KG1 (cell line): ENCODE measurements around the gene NUDT16L1.

Experiments
- DNase-seq: peaks from one replicate; lab custom pipeline; 2025; lab: John Stamatoyannopoulos, UW

Gene NUDT16L1

DNA sequence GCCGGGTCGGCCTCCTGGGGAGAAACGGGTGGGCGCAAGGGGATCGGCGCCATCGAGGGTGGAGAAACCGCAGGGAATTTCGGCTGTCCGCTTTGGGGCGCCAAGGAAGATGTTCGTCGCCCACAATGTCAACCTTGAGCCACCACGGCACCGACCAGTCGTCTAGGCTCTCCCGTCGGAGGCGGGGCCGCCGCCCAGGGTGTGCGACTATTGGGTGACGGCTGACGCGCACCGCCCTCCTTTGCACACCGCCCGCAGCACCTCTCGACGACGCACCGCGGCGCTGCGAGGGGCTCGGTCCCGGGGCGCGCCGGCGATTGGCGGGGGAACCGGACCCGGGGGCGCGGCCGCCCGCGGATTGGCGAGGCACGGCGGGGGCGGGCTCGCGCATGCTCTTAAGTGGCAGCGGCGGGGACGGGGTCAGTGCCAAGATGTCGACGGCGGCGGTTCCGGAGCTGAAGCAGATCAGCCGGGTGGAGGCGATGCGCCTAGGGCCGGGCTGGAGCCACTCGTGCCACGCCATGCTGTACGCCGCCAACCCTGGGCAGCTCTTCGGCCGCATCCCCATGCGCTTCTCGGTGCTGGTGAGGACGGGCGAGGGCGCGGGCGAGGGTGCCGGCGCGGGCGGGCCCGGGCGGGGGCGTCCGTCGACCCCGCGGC lies at the start of gene NUDT16L1:
Gene NUDT16L1, plus strand, starts transcription at position 267 of the 660 bp plus-strand sequence. Its CDS starts 165 bp downstream, at position 432.
- DNase-seq: peak; percentile 83

DNA sequence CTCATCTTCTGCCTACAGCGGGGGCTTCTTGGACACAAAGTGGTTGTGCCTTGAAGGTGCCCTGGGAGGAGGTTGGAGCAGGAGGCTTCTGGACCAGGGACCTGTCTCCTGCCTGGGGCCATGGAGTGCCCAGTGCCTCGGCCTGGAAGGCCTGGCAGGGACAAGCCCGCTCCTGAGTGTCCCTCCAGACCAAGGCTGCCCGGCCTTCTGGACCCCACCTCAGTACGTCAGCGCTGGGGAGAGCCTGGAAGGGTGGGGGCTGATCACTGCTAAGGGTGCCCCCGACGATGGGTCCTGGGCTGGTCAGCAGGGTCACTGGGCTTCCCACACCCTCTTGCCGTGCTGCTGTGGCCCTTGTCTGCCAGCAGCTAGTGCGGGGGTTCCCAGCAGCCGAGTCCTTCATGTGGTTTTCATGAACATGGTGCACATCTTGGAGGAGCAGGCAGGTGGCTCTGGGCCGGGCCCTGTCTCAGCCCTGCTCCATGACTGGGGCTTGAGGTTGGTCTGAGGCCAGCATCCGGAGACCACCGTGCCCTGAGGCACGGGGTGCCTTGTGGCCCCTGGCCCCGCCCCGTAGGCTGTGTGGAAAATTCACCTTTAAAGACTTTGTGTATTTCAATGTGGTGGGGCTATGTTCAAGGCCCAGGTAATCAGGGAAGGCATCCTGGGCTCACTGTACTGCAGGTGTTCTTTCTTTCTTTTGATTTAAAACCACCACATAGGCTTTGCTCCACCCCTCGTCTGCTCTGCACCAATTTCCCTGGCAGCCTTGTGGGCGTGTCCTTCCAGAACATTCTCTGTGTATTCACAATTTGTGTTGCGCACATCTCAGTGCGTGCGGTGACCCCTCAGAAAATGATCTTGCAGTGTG lies 46.4 kb upstream of the NUDT16L1 start:
- no peak for DNase-seq

DNA sequence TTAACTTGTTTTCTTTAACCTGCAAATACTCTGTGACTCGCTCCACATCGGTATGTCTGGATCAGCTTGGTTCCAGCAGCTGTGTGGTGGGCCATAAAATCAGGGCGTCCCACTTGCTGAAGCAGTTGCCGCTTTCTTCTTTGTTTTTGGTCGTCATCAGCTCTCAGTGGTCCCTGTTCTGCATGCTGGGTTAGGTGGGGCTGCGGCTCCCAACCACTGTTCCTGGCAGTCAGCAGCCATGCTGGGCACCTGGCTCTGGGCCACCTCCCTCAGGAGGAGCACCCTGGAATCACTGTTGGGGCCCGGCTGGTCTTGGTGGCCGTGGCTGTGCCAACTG lies 45.8 kb upstream of the NUDT16L1 start:
- DNase-seq: no peak

DNA sequence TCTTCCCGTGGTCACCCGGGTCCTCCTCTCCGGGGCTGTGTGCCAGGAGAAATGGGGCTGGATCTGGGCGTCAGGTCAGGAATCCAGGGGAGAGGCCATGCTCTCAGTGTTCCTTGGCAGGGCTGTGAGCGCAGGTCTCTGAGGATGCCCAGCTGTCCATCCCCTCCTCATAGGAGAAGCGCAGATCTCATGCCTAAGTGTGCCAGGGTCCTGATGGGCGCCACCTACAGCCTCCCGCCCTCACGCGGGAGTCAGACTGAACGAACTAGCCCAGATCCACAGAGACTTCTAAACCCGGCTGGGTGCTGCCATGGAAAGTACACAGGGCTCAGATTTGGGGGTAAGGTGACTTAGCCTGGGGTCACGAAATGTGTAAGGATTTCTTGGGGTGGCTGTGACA lies 44.4 kb upstream of the NUDT16L1 start:
- no peak for DNase-seq

DNA sequence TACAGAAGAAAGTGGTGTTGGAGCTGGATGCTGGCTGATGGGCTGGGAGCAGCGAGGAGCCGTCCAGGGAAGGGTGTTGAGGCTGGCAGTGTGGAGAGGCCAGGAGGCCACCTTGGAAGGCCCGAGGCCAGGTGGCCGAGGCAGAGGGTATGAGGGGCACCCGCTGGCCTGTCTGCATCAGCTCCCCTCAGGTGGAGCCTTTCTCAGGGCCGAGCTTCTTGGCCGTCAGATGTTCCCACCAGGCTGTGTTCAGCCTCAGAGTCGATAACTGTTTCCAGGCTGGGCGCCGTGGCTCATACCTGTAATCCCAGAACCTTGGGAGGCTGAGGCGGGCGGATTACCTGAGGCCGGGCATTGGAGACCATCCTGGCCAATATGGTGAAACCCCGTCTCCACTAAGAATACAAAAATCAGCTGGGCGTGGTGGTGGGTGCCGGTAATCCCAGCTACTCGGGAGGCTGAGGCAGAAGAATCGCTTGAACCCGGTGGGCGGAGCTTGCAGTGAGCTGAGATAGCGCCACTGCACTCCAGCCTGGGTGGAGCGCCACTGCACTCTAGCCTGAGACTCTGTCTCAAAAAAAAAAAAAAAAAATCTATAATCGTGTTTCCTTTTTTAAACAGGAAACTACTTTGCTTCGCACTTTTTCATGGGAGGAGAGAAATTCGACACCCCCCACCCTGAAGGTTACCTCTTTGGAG lies 43.5 kb upstream of the NUDT16L1 start:
- no peak for DNase-seq

DNA sequence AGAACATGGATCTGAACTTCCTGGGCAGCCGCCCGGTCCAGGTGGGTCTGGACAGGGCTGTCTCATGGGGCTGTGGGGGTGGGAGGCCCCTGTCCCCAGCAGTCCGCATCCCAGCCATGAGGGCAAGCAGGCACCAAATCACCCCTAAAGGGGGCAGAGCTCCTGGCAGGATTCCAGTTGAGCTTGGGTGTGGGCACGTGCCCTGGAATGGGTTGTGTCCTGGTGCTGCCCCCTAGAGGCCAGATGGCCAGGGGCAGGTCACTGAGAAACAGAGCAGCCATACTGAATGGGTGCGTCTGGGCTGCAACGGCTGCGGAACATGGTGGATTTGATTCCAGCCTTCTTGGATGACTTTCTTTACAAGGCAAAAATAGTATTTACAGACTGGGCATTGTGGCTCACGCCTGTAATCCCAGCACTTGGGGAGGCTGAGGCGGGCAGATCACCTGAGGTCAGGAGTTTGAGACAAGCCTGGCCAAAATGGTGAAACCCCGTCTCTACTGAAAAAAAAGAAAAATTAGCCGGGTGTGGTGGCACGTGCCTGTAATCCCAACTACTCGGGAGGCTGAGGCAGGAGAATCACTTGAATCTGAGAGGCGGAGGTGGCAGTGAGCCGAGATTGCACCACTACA lies 42.8 kb upstream of the NUDT16L1 start:
- DNase-seq: peak; percentile 59

DNA sequence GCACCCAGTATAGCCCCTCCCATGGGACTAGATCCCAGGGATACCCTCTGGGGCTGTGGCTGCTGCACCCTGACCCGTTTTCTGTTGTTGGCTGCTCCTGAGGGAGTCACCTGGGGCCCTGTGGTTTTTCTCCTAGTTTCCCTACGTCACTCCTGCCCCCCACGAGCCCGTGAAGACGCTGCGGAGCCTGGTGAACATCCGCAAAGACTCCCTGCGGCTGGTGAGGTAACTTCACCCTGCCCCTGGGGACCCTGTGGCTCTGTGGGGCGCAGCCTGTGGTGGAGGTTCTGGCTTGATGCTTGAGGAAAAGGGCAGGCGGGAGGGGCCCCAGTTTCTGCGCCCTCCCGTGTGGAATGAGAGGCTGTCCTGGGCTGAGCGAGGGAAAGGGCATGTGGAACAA lies 41.5 kb upstream of the NUDT16L1 start:
- DNase-seq: no peak

DNA sequence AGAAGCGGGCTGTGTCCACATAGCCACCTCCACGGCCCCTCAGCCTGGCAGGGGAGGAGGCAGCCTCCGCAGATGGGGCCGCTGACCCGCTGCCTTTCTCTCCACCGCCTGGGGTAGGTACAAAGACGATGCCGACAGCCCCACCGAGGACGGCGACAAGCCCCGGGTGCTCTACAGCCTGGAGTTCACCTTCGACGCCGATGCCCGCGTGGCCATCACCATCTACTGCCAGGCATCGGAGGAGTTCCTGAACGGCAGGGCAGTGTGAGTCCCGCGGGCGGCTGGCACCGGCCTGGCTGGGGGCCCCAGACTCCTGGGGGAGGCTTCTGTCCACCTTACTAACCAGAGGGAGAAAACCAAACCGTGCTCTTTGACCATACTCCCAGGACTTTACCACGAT lies 40.8 kb upstream of the NUDT16L1 start:
- DNase-seq: no peak

DNA sequence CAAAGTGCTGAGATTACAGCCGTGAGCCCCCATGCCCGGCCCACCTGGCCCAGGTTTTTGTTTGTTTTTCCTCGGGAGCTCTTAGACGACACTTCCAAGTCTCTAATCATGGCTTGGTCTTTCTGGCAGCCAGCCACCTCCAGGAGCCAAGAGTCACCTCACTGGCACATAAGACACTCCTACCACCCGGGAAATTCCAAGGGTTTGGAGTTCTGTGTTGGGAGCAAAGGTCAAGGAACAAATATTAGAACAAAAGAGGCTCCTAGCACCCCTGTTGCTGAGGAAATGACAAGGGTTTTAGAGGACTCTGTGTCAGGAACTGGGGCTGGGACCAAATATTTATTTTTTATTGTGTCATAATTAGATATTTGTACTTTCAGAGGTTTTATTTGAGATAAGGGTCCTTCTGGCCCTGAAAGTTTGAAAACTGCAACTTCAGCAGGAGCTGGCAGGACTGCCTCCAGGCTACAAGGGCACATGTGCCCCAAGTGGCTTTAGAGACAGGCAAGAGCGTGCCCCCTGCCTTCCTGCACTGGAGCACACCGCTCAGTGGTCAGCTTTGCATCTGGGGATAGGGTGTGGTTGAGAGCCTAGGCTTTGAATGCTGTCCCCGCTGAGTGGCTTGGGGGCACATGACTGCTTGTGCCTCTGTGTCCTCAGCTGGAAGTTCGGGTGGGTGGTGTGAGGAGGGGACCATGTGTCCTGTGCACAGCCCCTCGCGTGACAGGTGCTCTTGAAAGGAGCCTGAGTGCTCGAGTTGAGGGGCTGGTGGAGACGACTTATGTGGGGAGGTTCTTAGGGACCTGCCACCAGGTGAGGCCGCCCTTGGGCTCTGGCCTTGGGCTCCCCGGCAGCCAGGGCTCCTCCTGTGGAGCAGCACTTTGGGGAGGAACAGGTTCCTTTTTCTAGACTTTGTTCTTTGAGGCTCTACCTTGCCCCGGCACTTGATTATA lies 39.1 kb upstream of the NUDT16L1 start:
- no peak for DNase-seq

DNA sequence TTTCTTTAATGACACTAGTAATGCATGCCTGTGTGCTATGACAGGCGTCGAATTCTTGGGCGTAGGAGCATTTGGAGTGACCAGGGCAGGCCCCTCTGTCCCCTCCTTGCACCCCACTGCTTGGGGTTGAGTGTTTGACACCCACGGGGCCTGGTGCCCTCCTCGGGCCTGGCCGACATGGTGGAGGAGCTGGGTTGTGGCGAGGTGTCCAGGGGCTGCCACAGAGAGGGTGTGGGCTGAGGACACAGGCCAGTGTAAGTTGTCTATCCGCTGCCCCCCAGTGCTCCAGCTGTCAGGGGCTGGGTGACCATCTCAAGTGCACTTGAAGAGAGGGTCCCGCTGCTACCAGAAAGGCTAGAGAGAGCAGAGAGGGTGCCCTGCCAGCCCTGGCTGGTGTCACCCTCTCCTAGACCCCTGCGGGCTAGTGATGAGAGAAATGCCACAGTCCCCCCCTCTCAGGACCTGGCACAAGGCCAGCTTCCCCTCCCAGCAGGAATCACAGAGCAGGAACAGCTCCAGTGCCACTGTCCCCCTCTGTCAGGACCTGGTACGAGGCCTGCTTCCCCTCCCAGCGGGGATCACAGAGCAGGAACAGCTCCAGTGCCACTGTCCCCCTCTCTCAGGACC lies 38.3 kb upstream of the NUDT16L1 start:
- DNase-seq: no peak

DNA sequence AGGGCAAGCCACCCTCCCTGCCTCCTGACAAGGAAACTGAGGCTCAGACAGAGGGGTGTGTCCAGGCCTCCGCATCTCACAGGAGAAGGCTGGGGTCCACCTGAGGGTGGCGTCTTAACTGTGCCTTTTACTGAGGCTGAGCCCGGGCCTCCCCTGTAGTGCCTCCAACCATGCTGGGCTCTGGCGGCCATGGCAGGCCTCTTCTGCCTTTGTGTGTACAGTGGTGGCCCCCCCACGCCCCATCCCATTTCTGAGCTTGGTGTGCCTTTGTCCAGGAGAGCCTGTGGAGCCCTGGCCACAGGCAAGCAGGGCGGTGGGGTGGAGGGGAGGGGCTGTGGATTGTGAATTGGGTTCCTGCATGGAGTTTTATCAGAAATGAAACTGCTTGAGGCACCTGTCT lies 37.6 kb upstream of the NUDT16L1 start:
- DNase-seq: no peak

DNA sequence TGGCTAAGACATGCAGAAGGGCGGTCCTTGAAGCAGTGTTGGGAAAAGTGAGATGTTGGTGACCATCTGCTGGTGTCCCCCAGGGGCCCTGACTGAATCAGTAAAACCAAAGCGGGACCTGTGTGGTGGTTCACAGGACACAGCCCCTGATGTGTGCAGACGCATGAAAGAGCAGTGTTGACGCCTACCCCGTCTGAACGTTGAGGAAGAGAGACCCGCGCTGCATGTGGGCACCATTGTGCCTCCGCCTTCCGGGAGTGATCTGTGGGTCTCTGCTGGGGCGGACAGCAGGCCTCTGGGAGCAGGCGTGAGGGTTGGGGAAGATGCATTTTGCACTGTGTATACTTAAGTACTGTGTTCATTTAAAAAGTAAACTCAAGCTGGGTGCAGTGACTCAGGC lies 37.1 kb upstream of the NUDT16L1 start:
- DNase-seq: no peak

DNA sequence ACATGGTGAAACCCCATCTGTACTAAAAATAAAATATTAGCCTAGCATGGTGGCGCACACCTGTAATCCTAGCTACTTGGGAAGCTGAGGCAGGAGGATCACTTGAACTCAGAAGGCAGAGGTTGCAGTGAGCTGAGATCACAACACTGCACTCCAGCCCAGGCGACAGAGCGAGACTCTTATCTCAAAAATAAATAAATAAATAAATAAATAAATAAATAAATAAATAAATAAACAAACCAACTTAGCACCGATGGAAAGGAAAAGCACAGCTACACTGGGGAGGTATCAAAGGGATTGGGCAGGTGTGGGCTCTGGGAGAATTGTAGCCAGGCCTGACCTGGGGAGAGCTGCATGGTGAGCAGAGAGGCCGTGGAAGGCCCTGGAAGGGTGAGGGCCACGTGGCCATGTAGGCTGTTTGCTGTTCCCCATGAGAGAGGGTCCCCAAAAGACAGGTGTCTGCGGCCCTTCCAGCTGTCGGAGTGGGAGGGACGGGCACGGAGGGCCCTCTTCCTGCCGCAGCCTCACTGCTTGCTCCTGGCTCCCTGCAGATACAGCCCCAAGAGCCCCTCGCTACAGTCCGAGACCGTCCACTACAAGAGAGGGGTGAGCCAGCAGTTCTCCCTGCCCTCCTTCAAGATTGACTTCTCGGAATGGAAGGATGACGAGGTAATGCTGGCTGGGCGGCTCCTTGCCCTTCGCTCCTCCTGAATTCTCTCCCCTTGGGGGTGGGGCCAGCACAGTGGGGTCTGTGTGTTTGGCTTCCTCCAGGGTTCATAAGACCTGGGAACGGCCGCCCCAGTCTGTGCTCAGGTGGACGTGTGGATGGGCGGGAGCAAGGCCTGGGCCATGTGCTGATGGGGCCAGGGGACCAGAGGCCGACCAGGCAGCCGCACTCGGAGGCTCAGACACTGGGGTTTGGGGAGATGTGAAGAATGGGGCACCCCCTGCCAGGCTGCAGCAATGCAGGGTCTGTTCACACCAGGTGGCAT lies 36.4 kb upstream of the NUDT16L1 start:
- no peak for DNase-seq

DNA sequence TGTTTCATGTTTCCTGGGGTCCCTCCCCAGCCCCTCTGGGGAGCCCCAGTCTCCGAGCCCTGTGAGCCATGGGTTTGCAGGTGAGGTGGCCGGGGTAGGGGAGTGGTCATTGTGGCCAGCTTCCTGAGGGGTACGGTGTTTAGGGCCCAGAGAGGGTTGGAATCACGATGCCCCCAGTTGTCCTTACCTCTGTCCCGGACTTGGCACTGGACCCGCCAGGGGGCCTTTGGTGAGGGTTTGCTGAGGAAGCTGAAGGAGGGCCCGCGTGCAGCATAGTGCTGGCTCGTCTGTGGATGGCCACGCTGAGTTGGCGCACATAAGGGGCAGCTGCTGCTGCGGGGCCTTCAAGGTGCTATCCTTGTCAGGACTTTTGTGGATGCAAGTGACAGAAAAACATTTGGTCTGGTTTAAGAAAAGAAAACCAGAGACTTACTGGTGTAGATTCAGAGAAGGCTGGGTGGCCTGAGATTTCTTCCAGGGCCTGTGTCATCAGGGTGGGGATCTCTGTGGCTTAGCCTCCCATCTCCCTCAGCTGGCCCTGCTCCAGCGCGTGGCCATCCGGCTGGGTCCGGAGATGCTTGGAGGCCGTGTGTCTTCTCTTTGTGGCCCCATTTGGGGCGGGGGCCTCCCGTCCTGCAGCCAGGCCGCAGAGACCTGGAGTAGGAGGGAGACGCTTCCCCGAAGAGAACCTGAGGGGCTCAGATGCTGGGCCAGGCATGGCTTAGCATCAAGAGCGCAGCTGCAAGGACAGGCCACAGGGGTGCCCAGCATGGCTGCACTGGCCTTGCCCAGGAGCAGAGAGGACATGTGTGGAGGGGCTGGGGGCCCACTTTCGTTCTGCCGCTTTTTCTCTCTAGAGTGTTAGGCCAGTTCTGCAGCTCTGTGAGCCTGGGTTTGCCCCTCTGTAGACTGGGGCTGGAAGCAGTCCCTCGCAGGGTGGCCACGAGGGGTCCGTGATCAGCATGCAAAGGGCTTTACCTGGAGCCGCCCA lies 33.7 kb upstream of the NUDT16L1 start:
- no peak for DNase-seq

DNA sequence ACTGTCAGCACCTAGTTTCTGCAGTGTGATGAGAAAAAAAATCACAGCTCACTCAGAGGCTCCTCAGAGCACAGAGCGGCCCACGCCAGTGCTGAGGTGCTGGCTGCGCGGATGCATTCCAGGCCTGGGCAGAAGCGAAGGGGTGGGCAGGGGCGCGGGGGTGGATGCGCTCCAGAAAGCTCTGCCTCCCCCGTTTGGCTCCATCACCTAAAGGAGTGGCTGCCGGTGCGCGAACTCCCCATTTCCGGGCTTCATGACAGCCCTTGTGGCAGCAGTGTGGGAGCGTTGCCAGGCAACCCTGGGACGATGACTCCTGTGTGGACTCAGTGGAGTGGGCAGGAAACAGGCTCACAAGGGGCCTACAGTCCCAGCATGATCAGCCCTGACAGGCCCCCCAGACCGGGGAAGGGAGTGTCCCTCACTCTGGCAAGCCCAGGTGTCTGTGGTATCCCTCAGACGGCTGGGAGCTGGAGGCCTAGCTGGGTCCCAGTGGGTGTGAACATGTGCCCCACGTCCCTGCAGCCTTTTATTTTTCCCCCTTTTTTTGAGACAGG lies 32.8 kb upstream of the NUDT16L1 start:
- no peak for DNase-seq

DNA sequence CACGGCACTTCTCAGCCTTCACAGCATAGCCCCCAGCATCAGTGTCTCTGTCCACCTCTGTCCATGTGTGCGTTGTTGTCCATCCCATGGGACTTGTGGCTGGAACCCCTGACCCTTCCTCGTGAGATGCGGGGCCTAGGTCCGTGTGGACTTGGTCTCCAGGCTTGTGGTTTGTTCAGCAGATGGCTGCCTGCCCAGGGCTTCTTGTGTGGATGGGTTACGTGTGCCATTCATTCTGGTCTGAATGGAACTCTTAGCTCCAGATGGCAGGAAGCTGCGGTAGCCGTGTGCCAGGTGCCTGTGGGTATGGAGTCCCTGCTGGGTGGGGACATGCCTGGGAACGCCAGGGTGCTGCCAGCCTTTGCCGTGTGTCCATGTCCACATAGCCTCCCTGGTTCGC lies 31.7 kb upstream of the NUDT16L1 start:
- no peak for DNase-seq

DNA sequence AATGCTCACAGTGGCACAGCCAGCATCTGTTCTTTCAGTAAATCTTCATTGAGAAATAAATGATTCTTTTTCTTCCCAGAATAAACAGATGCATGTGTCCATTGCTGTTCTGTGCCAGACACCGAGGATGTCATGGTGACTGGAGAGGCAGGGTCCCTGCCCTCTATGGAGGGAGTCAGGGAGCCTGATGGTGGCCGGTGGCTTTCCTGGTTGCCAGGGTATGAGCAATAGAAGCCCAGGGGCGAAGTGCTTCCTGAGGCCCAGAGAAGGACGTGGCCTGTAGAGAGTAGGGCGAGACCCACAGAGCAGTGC lies 29.9 kb upstream of the NUDT16L1 start:
- no peak for DNase-seq

DNA sequence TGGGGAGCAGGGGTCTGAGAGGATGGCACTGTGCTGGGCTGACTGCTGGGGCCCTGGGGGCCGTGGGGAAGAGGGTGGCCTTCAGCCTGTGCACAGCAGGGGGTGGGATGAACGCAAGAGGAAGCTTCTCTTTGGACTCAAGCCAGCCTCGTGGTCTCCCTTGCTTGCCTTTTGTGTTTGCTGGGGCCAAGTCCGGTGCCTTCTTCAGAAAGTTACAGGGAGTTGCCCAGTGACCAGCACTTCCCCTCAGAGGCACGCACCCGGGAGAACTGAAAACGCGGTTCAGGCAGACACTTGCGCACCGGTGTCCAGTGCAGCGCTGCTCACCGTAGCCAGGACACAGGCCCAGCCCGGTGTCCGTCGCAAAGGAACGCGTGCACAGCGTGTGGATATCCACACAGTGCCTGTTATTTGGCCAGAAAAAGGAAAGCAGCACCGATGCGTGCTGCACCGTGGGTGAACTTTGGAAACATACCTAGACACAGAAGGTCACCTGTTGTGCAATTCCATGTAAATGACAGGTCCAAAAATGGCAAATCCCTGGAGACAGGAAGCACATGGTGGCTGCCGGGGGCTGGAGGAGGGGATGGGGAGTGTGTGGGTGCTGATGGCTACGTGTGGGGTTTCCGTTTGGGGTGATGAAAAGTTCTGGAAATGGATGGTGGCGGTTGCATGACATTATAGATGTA lies 29.4 kb upstream of the NUDT16L1 start:
- peak; percentile 64 for DNase-seq
